Measurements from ENCODE around the gene UBXN1.
A peak's percentile ranks its signal among the peaks of the same experiment; 100 is the strongest.
"Not testable (repeated sequence)": the region's sequence is repeated elsewhere in the genome, so short reads cannot be mapped to it uniquely, and the experiment has no call there.

The UBXN1 gene

DNA sequence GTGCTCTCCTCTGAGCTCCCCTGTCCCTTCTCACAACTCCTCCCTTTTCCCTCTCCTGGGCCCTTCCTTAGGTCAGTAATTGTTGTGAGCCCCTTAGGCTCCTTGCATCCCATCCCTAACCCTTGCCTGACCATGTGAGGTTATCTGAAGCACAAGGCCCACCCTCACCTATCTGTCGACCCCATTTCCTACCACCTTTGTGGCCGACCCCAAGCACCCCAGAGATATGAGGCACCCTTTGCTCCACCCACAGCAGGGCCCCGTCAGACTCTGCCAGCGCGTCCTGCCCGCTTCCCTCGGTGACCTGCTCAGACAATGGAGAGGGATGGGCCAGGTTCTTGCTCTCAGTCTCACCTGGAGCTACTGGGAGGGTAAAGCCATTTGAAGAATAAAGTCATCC, 29.9 kb upstream of the UBXN1 start:
- no peak for DNase-seq (ENCODE audit: low read depth, low spot score)

DNA sequence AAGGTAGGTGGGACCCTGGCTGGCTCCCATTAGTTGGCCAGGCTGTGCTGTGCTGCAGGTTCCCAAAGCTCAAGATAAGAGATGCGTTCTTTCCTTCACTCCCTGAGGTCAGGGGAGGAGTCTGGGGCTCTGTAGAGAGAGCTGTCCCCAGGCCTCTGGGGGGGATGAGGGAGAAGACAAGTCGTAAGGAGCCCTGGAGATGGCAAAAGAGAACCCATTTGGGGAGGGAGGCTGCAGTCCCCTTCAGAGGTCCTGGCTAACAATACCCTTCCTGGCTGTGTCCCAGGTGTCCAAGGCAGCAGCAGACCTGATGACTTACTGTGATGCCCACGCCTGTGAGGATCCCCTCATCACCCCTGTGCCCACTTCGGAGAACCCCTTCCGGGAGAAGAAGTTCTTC, 29.5 kb upstream of the UBXN1 start:
- no peak for DNase-seq (ENCODE audit: low read depth, low spot score)

DNA sequence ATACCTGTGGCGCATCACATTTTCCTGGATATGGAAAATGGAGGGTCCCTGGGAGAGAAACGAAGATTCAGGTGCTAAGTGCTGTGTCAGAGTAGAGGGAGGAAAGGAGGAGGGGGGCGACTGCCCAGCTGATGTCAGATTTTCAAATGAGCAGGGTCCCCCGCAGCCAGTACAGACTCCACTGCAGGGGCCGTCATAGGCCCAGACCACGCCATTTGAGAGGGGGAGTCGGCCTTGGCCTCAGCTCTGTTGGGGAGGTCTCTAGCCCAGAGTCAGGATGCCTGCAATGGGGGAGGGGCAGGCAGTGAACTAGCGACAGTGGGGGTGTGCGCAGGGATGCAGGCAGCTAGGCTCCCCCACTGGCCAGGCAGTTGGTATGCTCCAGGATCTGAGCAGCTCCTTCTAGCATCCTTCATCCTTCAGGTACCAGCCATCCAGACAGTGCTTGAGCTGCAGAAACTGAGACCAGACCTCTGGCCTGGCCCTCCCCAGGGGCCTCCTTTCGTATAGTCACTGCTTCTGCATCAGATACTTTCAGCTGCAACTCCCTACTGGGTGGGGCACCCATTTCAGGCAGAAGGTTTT, 28.5 kb upstream of the UBXN1 start, which contains the start of the genes BSCL2 and GNG3:
TSS of gene BSCL2 (minus strand) at position 148 of the 585 bp plus-strand sequence. CDS start 229 bp downstream, outside the sequence.
TSS of gene GNG3 (plus strand) at position 400 of the 585 bp plus-strand sequence. CDS start 620 bp downstream, outside the sequence.
- no peak for DNase-seq (ENCODE audit: low read depth, low spot score)

DNA sequence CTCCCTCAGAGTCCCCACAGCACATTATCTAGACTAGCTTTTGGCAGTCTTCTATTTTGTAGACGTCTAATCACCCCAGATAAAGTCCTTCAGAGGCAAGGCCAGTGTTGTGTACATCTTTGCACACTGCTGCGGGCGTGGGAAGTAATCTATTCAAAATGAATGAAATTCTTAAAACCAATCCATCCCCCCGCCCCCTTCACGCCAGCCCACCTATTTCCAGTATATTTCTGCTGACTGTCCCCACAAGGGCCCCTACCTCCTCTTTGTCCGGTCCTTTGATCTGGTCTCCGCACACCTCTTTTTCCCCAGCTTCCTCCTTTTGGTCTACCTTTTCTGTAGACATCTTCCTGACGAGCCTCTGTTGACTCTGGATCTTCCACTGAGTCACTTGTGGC, 28.0 kb upstream of the UBXN1 start:
- no peak for DNase-seq (ENCODE audit: low read depth, low spot score)

DNA sequence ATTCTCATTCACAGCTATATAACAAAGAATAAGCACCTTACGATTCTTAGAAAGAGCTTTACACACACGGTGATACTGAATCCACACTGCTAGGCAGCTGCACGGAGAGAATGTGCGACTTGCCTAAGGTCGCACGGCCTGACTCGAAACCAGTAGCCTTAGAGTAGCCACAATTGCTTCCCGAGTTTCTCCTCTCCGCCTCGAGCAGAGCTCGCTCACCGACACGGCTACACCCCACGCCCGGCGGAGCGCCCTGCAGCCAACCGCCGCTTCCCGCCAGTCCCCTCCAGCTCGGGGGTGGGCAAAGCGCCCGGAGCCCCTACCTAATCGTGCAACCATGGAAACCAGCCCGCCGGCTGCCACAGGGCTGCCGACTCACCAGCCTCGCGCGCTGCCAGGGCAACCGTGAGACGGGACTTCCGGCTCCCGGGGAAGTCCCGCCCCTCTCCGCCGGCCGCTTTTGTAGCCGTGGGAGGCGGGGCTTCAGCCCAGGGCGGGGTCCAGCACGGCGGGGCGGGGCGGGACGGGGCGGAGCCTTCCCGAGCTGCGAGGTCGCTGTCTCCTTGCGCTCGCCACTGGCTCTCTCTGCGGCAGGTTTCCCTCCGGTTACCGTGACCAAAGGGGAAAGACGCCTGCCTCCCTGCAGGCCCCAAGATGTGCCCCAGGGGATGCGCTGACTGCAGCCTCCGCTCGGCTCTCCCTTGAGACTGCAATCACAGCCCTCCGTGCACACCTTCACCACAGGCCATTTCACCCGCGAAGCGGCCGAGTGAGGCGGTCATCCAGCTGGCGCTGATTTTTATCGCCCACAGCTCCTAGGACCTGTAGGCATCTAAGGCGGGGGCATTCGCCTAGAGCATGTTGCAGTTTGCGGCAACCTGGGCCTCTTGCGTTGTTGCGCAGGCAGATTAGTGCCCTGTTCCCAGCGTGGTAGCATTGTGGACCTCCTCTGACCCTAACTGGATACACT, 27.3 kb upstream of the UBXN1 start:
- peak; percentile 73 for DNase-seq (ENCODE audit: low read depth, low spot score)

DNA sequence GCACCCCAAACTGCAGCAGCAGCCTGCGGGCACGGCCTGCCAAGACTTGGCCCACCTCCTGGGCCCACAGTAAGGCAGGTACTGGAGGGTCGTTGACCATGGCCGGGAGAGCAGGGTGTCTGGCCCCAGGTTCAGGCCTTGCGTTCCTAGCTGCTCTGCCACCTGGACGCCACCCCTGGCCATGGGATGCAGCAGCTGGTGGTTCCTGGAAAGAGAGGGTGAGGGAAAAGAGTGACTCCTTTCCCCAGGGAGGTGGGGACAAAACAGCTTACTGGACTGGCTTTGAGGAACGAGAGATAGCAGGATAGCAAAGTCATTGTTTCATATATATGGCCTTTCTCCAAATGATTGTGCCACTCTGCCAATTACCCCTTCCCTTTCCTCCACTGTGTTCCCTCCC, 26.5 kb upstream of the UBXN1 start:
- DNase-seq (ENCODE audit: low read depth, low spot score), result no peak

DNA sequence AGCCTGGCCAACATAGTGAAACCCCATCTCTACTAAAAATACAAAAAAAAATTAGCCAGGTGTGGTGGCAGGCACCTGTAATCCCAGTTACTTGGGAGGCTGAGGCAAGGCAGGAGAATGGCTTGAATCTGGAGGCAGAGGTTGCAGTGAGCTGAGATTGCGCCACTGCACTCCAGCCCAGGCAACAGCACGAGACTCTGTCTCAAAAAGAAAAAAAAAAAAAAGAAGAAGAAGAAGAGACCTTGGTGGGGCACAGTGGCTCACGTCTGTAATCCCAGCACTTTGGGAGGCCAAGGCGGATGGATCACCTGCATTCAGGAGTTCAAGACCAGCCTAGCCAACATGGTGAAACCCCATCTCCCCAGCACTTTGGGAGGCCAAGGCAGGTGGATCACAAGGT, 25.0 kb upstream of the UBXN1 start:
- not testable (repeated sequence) for DNase-seq (ENCODE audit: low read depth, low spot score)

DNA sequence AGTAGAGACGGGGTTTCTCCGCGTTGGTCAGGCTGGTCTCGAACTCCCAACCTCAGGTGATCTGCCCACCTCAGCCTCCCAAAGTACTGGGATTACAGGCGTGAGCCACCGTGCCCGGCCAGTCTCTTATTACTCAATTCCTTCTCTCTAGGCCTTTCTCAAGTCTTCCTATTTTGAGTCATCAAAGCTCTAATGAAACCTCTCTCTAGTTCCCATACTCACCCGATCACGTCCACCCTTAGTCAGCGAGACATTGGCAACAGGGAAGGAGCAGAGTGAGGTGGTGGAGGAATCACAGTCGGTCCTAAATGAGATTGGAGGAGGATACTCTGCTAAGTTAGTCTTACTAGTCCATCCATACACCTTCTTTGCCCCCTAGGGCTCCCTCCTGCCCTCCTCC, 23.4 kb upstream of the UBXN1 start:
- DNase-seq (ENCODE audit: low read depth, low spot score), result no peak

DNA sequence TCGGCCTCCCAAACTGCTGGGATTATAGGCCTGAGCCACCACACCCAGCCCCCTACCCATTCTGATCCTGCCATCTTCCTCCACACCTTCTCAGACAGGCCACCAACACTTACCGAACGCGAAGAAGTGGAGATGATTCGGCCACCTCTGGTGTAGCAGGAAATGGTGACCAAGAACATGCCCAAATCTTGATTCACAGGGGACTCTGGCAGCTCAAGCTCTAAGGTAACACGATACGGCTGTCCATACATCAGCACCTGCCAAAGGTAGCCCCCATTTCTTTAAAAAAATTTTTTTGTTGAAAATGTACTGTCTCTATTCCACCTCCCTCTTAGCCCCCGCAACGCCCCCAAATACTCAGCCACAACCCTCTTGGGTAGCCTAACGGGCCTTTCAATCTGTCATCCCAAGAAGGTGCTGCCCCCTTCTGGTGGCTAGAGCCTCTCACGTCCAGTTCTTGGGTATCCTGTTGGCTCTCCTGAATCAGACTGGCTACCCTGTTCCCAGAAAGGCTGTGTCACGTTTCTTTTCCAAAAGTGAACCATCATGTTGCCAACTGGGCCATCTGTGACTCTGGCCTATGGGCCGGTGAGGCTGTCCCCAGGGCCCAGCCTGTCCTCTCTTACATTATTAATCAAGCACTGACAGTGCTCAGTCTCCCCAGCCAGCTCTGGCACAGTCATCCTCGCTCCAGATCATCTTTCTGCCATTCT, 15.7 kb upstream of the UBXN1 start:
- DNase-seq (ENCODE audit: low read depth, low spot score), result no peak

DNA sequence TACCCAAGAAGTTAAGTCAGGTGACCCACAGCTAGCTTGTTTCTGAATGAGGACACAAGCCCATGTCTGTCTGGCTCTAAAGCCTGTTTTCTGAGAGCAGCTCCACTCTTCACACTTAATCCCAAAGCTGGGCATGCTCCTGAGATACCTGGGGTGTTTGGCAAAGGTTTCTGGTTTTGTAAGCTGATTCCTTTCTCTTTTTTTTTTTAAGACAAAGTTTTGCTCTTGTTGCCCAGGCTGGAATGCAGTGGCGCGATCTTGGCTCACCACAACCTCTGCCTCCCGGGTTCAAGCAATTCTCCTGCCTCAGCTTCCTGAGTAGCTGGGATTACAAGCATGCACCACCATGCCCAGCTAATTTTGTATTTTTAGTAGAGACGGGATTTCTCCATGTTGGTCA, 14.8 kb upstream of the UBXN1 start:
- DNase-seq (ENCODE audit: low read depth, low spot score), result not testable (repeated sequence)

DNA sequence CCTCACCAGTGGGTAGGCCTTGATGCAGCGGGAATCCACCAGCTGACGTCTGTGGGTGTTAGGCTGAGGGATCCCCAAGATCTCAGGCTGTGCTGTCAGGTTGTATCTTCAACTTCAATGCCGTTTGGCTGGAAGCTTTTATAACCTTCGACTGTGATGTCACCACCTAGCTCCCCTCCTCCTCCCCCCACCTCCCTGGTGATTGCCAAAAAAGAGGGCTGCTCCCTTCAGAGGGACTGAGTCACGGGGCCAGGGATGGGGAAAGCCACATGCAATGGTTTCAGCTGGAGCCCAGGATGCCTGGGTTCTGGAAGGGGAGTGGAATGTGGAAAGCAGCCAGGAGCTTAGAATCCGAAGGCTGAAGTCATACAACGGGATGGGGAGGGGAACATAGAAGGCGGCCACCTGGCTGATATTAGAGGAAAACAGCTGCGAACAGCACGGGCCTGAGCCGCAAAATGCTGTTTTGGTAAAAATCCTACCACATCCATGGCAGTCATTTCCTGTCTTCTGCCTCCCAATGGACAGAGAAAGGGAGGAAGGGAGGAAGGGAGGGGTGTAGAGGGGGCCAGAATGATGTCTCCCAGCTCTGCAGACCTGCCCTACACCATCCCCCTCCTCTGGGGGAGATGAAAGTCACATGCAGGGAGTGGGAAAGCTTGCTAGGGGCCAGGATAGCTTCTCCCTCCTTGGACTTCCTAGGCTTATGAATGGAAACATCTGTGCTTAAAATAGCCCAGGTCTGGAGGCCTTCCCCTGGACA, 10.7 kb upstream of the UBXN1 start, which contains the start of gene LRRN4CL:
TSS of gene LRRN4CL (minus strand) at position 110 of the 763 bp plus-strand sequence. CDS start 1,022 bp downstream, outside the sequence.
- peak; percentile 66 for DNase-seq (ENCODE audit: low read depth, low spot score)

DNA sequence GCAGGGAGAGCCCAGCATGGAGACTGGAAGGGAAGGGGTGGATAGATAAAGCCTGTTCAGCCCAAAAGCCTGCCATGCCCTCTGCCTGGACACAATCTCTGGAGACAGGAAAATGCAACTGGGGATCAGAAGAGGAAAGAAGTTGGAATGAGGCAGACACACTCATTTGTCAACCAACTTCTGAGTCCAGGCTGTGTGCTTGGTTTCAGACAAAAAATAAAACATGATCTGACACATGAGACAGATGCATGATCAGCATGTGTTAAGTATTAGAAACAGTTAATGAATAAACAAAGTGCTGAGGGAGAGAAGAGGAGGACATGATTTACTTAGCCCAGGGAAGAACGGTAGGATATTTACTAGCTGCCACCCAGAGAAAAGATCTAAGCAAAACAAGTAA, 9.6 kb upstream of the UBXN1 start:
- DNase-seq (ENCODE audit: low read depth, low spot score), result no peak

DNA sequence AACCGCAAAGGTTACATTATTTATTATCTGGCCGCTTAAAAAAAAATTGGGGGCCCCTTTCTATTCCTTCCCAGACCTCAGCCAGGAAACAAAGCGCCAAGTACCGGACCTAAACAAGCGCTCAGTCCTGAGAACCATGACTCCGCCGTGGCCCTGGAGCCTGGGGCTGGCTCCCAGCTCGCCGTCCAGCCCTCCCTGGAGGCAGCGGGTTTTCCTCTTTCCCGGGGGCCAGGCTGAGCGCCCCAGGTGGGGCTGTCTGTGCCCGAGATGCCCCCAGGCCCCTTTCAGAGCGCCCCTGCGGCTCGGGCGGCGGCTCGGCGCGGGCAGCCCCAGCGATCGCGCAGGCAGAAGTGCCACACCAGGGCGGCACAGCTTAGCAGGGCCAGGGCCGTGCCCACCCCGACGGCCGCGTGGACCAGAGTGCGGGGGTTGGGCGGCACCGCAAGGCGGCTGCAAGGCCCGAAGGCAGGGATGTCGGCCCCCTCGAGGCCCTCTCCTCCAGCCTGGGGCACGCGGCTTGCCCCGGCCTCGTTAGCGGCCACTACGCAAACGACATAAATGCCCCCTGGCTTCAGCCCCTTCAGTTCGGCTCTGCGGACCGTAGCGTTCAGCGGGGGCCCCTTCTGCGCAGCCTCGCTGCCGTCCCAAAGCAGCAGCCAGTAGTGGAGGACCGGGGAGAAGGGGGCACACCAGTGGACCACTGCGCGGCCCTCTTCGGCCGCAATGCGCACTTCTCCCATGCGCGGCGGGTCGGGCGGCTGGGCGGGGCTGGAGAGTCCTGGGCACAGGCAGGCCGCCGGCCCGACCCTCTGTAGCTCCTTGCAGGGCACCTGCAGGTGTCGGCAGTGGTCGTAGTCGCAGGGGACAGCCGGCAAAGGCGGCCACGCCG, 8.9 kb upstream of the UBXN1 start:
- no peak for DNase-seq (ENCODE audit: low read depth, low spot score)

DNA sequence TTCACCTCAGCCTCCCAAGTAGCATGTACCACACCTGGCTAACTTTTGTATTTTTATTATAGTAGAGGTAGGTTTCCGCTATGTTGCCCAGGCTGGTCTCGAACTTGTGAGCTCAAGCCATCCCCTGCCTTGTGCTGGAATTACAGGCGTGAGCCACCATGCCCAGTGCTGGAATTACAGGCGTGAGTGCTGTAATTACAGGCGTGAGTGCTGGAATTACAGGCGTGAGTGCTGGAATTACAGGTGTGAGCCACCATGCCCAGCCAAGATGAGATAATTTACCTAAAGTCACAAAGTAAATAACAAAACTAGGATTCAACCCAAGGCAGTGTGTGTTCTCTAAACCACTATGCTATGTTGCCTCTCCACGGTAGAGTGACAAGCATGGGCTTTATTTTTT, 3.6 kb upstream of the UBXN1 start:
- DNase-seq (ENCODE audit: low read depth, low spot score), result no peak

DNA sequence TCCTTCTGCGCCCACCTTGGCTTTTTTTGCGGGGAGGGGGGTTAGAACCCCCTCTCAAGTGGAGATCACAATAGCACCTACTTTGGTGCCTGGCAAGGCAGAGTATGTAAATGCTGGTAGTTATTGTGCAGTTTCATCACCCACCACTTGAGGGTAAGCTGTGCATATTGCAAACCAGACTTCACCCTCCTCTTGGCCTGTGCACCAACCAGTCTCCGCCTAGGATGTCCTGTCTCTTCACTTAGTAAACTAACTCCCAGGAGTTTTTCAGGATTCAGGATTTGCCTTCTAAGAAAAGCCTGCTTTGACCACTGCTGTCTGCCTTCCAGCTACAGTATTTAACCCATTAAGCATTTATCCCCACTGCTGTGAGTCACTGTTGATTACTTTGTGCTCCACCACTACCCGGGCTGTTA, 2.0 kb upstream of the UBXN1 start:
- no peak for DNase-seq (ENCODE audit: low read depth, low spot score)

DNA sequence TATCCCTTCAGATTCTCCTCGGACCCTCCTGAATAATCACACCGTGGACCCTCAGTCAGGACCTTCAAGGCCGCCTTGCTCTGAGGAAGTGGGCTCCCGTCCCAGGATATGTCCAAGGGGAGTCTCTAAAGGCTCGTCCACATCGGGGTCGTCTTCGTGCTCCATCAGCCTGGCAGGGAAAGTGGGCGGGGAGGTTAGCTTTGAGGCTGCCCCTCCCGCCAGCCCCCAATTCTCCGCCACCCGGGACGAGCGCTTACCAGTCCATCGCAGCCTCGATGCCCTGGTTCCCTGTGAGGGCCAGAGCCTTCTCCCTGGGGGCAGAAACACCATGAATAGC, 472 bp downstream of the UBXN1 start:
- DNase-seq (ENCODE audit: low read depth, low spot score), result no peak

DNA sequence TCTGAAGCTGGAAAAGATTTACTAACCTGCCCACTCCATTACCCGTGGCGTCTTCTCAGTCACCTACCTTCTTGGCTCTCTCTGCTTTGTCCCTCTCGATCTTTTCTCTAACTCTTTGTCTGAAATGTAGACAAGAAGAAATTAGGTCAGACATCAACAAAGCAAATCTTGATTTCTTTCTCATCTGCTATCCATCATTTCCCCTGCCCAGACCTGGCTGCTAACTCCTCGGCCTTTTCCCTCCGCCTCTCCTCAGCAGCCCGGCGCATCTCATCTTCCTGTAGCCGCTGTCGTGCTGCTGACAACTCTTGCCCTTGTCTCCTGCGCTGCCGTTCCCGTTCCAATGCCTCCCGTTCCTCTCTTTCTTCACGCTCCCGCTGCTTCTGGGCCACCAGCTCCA, 1.2 kb downstream of the UBXN1 start:
- no peak for DNase-seq (ENCODE audit: low read depth, low spot score)

DNA sequence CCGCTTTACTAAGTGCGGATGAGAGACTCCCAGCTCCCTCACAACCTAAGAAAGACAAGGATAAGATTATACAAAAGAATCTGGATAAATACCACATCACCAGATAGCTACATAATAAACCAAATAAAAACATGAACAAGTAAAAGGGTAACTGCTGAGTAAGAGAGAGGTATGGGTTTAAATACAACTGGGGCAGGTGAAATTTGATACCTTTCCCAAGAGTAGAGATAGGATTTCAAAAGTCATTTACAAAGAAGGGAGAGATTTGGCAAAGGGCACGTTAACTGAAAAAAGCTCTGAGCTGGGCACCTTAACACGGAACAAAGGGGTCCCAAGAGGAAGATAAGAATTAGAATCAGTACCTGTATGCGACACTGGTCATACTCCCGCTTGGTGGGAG, 1.7 kb downstream of the UBXN1 start:
- no peak for DNase-seq (ENCODE audit: low read depth, low spot score)

DNA sequence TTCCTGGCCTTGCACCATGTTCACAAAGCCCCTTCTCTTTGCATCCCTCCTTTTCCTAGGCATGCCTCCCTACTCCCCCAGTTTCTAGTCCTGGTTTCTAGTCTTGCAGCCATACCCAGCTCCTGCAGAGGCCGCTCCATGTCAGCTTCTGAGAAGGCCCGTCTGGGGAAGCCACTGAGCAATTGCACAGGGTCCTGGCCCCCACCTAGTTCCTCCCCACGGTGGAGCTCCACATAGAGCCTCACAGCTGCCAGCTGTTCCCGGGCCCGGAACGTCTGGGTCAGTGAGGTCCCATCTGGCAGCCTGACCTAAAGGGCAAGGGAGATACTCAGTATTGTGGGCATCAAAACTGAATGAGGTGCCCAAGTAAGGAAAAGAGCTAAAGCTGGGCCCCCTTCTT, 2.2 kb downstream of the UBXN1 start:
- no peak for DNase-seq (ENCODE audit: low read depth, low spot score)

DNA sequence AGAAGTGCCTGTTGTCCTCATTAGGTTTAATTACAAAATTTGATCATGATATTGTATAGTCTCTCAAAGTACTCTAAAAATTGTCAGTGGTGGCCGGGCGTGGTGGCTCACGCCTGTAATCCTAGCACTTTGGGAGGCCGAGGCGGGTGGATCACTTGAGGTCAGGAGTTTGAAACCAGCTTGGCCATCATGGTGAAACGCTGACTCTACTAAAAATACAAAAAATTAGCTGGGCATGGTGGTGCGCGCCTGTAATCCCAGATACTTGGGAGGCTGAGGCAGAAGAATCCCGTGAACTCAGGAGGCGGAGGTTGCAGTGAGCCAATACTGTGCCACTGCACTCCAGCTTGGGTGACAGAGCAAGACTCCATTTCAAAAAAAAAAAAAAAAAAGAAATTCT, 3.5 kb downstream of the UBXN1 start:
- not testable (repeated sequence) for DNase-seq (ENCODE audit: low read depth, low spot score)

DNA sequence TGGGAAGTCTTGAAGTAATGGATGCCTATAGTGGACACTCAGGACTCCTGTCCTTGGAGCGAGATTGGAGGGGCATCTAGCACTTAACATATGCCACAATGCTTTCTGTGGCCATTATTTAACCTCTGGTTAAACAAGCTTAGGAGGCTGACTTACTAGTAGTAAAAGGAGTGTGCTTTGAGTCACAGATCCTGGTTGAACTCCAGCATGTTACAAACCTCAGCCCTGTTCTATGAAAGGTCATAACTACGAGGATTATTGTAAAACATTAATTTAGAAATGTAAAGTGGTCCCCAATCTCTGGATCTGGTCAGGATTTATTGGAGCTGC, 5.7 kb downstream of the UBXN1 start:
- no peak for DNase-seq (ENCODE audit: low read depth, low spot score)
